ENCODE results near the gene KIF5A.

KIF5A gene

DNA sequence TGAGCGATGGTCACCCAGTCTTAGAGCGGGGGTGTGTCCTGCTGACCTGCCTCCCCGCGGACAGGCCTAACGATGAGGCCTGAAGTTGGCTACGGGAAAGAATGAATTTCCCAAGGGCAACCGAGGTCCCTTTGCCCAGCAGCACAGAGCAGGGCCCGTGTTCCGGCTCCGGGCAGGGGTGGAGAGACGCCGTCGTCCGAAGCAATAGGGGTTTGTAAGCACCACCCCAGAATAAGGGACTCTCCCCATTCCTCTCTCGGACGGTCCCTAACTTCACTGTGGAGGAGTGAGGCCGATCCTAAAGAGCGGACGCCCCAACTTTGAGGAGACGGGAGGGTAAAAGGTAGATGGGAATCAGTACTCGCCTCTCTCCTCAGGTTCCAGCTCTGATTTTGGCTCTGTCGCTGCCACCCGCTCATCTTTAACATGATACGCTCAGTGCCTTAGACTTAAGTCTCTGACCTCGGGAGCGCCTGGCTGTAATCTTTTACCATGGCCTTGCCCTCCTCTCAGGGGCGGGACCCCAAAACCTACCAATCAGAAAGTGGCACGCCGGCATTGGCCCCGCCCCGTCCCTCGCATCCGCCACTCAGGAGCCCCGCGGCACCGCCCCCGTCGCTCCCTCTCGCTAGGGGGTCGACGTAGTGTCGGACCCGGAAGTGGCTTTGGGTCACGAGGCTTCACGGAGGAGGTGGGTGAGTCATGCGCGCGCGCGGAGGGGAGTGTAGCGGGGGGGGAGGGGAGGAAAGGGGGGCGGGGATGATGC lies 29.6 kb upstream of the KIF5A start, which contains the start of gene DDIT3:
TSS of gene DDIT3 (minus strand) at position 462 of the 766 bp plus-strand sequence. CDS start 3,108 bp downstream, outside the sequence.
- peak; percentile 100 for DNase-seq

DNA sequence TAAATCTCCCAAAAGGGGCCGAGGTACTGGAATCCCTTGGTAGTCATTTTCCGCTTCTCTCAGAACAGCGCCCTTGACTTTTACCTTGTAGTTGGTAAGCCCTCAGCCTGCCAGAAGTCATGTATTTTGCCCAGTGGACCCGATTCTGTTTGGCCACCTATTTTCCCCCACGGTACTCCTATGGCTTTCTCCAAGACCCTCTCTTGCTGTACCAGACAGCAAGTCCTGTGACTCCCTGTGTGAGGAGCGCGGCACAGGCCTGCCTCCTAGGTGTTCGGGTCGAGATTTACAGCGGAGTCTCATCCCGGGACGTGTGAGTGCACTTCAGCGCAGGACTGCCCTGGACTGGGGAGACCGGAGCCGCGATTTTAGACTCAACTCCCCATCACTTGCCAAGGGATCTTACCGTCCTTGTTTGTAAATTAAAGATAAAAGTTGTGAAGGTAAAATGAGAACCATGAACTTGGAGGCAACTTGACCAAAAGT lies 28.3 kb upstream of the KIF5A start:
- peak; percentile 30 for DNase-seq

DNA sequence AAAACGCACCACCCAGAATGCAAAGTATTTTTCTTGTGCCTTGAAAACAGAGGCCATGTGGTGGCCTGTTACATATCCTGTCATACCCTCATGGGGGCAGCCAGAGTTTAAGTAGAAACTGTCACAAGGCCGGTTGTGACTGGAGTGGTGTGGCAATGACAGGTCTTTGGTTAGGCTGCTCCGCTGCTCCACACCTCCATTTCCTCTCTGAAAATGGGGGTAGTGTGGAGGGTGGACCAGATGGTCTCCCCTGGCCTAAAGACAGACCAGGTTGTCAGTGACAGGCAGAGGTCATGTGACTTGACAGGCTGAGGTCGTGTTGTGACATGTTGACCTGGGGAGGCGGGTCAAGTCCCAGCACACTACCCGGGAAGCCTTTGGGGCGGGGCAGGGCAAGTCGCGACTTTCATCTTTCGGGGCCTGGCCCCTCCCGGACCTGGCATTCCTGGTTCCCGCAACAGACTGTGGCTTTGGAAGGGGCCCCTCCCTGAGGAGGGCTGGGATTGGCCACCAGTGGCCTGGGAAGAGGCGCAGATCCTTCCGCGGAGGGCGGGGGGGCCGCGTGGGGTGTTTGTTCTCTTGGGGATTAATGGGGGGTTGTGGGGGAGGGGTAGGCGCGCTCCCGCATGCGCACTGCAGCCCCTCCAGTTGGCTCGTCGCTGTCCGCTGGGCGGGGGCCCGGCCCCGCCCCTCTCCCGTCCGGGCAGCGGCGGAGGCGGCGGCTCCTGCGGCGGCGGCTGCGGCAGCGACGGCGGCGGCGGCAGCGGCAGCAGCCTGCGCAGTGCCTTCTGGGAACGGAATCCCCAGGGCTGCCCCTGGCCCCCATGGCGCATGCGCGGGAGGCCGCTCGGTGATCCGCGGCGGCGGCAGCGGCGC lies 27.6 kb upstream of the KIF5A start, which contains the start of gene MBD6:
TSS of gene MBD6 (plus strand) at position 814 of the 876 bp plus-strand sequence. CDS start 1,480 bp downstream, outside the sequence.
- peak; percentile 94 for DNase-seq

GRCh38 chr12:57522887-57523705 lies 26.7 kb upstream of the KIF5A start:
- DNase-seq, result peak; percentile 68

- no peak for DNase-seq
Measured at GRCh38 chr12:57523706-57524614, 25.9 kb upstream of the KIF5A start.

GRCh38 chr12:57524814-57525614 lies 24.8 kb upstream of the KIF5A start:
- DNase-seq, result no peak

- no peak for DNase-seq
Measured at GRCh38 chr12:57525615-57526383, 24.0 kb upstream of the KIF5A start.

DNA sequence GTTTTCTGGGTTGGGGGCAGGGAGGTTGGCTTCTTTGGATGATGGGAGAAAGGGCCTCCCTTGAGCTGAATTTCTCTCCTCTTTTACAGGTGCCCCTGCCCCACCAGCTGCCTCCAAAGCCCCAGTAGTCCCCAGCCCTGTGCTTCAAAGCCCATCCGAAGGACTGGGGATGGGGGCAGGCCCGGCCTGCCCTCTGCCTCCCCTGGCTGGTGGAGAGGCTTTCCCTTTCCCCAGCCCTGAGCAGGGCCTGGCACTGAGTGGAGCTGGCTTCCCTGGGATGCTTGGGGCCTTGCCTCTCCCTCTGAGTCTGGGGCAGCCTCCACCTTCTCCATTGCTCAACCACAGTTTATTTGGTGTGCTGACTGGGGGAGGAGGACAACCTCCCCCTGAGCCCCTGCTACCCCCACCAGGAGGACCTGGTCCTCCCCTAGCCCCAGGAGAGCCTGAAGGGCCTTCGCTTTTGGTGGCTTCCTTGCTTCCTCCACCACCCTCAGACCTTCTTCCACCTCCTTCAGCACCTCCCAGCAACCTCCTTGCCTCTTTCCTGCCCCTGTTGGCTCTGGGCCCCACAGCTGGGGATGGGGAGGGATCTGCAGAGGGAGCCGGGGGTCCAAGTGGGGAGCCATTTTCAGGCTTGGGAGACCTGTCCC lies 23.2 kb upstream of the KIF5A start:
- DNase-seq, result no peak

- DNase-seq, result no peak
Measured at GRCh38 chr12:57527184-57527583, 22.7 kb upstream of the KIF5A start.

DNA sequence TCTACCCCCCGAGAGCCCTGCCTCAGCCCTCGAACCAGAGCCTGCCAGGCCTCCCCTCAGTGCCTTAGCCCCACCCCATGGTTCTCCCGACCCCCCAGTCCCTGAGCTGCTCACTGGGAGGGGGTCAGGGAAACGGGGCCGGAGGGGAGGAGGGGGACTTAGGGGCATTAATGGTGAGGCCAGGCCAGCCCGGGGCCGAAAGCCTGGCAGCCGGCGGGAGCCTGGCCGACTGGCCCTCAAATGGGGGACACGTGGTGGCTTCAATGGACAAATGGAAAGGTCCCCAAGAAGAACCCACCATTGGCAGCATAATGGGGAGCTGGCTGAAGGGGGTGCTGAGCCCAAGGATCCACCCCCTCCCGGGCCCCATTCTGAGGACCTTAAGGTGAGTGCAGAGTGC lies 21.7 kb upstream of the KIF5A start:
- no peak for DNase-seq

DNA sequence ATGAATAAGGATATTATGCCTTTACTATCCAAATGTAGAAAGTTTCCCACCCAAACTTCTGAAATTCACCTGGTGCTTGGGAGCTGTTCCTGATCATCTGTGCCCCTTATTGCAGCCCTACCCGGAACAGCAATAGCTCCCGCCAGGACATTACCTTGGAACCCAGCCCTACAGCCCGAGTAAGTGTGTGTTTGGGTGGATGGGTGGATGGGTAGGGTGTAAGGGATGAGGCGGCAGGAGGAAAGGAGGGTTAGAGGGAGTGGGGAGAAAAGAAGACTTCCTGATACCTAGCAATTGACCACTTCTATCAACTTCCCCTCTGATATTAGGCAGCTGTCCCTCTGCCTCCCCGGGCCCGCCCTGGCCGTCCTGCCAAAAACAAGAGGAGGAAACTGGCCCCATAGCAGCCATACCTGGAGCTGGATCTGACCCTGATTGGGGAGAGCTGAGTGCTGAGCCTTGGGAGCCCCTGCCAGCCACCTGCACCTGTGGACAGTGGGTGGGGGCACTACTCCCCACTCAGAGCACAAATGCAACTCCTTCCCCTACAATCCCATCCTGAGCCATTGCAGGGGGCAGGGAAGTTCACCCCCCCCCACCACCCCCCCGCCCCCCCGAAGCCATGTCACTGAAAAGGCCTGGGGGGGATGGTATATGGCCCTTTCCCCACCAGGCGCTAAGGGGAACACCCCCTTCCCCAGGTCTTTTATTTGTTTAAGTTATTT lies 20.9 kb upstream of the KIF5A start:
- no peak for DNase-seq

- DNase-seq, result no peak
Measured at GRCh38 chr12:57529831-57530230, 20.0 kb upstream of the KIF5A start.

DNA sequence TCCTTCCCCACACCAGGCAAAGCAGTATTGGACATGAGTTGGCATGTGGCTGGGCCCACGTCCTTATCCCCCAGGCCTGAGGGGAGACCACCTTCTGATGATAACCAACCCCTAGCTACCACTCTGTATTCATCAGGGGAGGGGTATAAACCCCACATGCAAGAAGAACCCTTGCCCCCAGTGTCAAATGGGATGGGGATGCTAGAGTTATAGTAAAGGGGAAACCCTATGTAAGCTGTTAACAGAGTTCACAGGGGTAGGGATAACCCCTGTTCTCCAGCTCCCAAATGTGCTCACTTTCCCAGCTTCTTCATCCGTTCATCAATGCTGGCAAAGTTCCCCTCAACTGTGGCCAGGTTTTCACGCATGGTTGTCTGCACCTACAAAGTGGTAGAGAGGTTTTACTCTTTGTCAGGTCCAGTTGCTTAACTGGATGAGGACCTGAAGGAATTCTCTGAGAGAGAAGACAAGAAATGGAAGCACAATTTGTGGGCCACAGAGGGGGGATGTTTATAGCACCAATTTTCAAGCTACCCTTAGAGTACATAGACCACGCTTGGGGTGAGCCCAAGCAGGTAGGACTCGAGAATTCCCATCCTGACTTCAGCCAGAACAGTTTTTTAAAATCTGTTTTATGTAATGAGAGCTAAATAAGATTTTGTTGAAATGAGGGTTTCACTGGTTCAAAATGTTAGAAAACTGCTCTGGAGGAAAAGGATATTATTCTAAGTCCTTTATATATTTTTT lies 19.3 kb upstream of the KIF5A start:
- no peak for DNase-seq

GRCh38 chr12:57531836-57532235 lies 18.0 kb upstream of the KIF5A start:
- DNase-seq, result no peak

DNA sequence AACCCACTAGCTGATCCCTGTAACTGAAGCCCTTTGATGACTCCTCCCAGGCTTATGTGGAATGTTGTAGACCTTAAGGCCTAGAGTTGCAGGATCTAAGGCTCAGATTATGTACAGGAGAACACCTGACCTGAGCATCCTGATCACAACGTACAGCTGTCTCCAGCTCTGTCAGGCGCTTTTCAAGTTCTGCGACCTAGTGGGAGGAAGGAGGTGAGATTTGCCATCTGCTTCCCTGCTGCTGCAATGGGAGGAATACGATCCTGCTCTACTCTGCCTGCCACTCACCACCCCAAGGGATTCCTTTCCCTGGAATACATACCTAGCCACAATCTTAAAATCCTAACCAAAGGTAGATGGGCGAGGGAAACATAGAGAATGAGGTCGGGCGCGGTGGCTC lies 16.7 kb upstream of the KIF5A start:
- DNase-seq, result no peak

DNA sequence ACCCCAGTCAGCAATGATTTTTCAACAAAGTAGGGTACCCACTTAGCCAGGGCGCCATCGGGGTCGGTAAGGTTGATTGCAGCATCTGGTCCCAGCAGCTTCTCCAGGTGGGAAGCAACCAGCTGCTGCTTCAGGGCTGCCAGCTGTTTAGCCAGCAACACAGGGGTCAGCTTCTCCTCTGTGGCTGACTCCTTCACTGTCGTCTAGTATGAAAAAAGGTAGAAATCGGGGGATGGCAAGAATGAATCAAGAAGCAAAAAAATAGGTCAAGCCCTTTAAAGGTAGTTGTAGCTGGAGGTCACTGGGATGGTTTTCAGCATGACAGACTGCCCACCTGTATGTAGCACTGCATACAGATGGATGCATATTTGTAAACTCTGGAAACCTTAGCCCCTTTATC lies 15.6 kb upstream of the KIF5A start:
- DNase-seq, result no peak

DNA sequence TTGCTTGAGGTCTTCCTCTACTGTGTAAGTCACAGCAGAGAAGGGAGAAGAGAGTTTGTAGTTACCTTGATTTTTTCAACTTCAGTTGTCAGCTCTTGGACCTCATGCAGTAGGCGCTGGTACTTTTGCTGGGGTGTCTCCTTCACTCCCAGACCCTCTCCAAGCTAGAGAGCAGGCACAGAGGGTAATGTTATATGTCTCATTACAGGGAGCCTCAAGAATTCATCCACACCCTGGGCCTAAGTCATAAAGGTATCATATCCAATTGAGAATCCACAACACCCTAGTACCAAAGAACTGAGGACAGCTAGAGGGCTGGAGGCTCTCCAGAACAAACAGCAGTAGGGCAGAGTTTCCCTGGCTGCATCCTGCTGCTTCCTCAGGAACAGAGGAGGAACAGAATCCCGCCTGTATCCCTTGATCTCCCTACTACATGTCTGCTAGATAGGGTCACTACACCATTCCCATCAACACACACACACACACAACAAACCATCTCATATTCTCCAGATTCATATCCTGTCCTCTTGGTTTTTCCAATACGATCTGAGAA lies 14.8 kb upstream of the KIF5A start:
- no peak for DNase-seq
